Lung (tissue), 12 donors: ENCODE data around the gene NBAS. TPM values are rescaled to one million over a fixed set of nuclear protein-coding genes. Genes with fewer than 3 reads are reported as not detected.

Experiments
- ATAC-seq: fragments of 200-7000 bp; cut with Tn5 transposase; one replicate; pipeline ENCODE4 v1.9.1; 2020; ENCODE audit warnings: moderate number of reproducible peaks; ENCODE audit not compliant: insufficient read depth, low FRiP score
- DNase-seq, 3 donors: peaks; one replicate each; pipeline ENCODE4 v3.0.0-alpha.2; 2013 to 2017
- H3K27ac ChIP-seq, 2 donors: one replicate each; pipeline ENCODE4 v1.5.1; 2013; ENCODE audit warnings: mild to moderate bottlenecking in 2 of 2, moderate library complexity in 2 of 2, control low read depth in 1 of 2, inconsistent platforms in 1 of 2, low read depth in 1 of 2, low read length in 1 of 2
- H3K27me3 ChIP-seq, 3 donors: one replicate each; pipeline ENCODE4 v1.5.1; 2013; ENCODE audit warnings: low read length in 2 of 3; ENCODE audit not compliant: control insufficient read depth in 3 of 3, insufficient read depth in 3 of 3
- H3K36me3 ChIP-seq, 4 donors: one replicate each; pipeline ENCODE4 v1.5.1; 2013; ENCODE audit warnings: low read length in 4 of 4, mild to moderate bottlenecking in 1 of 4, moderate library complexity in 1 of 4; ENCODE audit not compliant: control insufficient read depth in 4 of 4, insufficient read depth in 4 of 4
- H3K4me1 ChIP-seq, 5 donors: one replicate each; pipeline ENCODE4 v1.5.1; 2013; ENCODE audit warnings: low read length in 5 of 5, mild to moderate bottlenecking in 2 of 5, moderate library complexity in 1 of 5; ENCODE audit not compliant: control insufficient read depth in 5 of 5, insufficient read depth in 5 of 5
- H3K4me3 ChIP-seq: one replicate; pipeline ENCODE4 v1.5.1; 2013; ENCODE audit warnings: mild to moderate bottlenecking, control low read depth, moderate library complexity
- H3K9ac ChIP-seq, 2 donors: one replicate each; pipeline ENCODE4 v1.5.1; 2013; ENCODE audit warnings: low read length in 2 of 2, control low read depth in 1 of 2; ENCODE audit not compliant: insufficient read depth in 1 of 2
- H3K9me3 ChIP-seq, 4 donors: one replicate each; pipeline ENCODE4 v1.5.1; 2013; ENCODE audit warnings: low read length in 3 of 4, mild to moderate bottlenecking in 1 of 4, moderate library complexity in 1 of 4; ENCODE audit not compliant: control insufficient read depth in 4 of 4, insufficient read depth in 3 of 4
- WGBS, 2 donors: extraction: QIAGEN DNeasy Blood & Tissue Kit; methylation state at CpG; one replicate each; pipeline ENCODE4 v1.1.7; 2013; 5-methylcytosine and 5-hydroxymethylcytosine counted together
- polyA plus RNA-seq, 2 donors: library from polyadenylated mRNA; stranded (reverse); fragments of 200-250 nt; gene quantifications; one replicate each; pipeline ENCODE4 v1.2.1, GENCODE V29; 2013
- total RNA-seq, 2 donors: library from RNA; depleted of rRNA in 1 of 2; stranded (reverse); fragments of >200 nt in 1 of 2; gene quantifications; one replicate each; pipeline ENCODE4 v1.2.1, GENCODE V29; 2014 to 2021
- TF ChIP-seq, protein P1 (sequence below): IDR thresholded peaks from 2 replicates; pipeline ENCODE4 v1.5.1; 2012; ENCODE audit warnings: mild to moderate bottlenecking; ENCODE audit errors: control extremely low read depth, extremely low read depth
- donor health status: control.
- donor health status: control.
- donor health status: Bipolar disorder and iron deficiency.
- donor health status: healthy.
- donor health status: DM: yes; HTN: yes; CAD: no.

Gene NBAS
- total and polyA plus RNA-seq, 4 donors: 15.6 to 61.3 (median 35.4) TPM

DNA sequence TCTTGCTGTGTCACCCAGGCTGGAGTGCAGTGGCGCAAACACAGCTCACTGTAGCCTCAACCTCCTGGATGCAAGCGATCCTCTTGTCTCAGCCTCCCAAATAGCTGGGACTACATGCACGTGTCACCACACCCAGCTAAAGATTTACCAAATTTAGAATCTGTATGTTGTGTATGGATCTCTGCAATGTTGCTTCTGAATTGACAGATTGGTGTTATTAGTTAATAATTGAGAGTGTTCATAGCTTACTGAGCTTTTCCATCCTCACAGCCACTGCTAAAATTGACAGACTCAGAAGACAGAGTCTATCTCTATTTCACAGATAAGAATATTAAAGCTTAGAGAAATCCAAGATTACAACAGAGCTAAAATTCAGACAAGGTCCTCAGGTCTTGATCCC lies 4.3 kb upstream of the NBAS start:
- Histone ChIP-seq H3K36me3 (no peaks in the 10 kb centered on the region), H3K27me3 (peaks cover 0 to 2% (median 0%) of the 10 kb centered on the region in 3 donors), H3K4me1 (peaks cover 0 to 7% (median 0%) of the 10 kb centered on the region in 5 donors), H3K9me3 (no peaks in the 10 kb centered on the region), H3K27ac (no peak overlapping the region), H3K4me3 (no peak overlapping the region), H3K9ac (no peak overlapping the region)
- TF ChIP-seq, protein P1, sequence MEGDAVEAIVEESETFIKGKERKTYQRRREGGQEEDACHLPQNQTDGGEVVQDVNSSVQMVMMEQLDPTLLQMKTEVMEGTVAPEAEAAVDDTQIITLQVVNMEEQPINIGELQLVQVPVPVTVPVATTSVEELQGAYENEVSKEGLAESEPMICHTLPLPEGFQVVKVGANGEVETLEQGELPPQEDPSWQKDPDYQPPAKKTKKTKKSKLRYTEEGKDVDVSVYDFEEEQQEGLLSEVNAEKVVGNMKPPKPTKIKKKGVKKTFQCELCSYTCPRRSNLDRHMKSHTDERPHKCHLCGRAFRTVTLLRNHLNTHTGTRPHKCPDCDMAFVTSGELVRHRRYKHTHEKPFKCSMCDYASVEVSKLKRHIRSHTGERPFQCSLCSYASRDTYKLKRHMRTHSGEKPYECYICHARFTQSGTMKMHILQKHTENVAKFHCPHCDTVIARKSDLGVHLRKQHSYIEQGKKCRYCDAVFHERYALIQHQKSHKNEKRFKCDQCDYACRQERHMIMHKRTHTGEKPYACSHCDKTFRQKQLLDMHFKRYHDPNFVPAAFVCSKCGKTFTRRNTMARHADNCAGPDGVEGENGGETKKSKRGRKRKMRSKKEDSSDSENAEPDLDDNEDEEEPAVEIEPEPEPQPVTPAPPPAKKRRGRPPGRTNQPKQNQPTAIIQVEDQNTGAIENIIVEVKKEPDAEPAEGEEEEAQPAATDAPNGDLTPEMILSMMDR: no peak
- DNase-seq (no peak), ATAC-seq (no peak)
- 86 to 88% methylated on average over 3 of the region's 3 CpGs for WGBS, 2 donors

GRCh38 chr2:15563227-15564100 lies 2.3 kb upstream of the NBAS start:
- Histone ChIP-seq H3K9ac (no peak overlapping the region), H3K9me3 (no peaks in the 10 kb centered on the region), H3K36me3 (peaks cover 0 to 2% (median 0%) of the 10 kb centered on the region in 4 donors), H3K4me1 (peaks cover 0 to 19% (median 5%) of the 10 kb centered on the region in 5 donors), H3K27me3 (peaks cover 0 to 2% (median 0%) of the 10 kb centered on the region in 3 donors), H3K4me3 (no peak overlapping the region), H3K27ac (no peak overlapping the region)
- TF ChIP-seq, protein P1: no peak
- WGBS, 2 donors: 90 to 96% methylated on average over 9 of the region's 9 CpGs
- DNase-seq: no peak
- ATAC-seq: no peak

- no peaks in the 10 kb centered on the region for H3K9me3 ChIP-seq
- peaks cover 0 to 2% (median 0%) of the 10 kb centered on the region in 4 donors for H3K36me3 ChIP-seq
- TF ChIP-seq, protein P1: no peak
- H3K4me3 ChIP-seq: no peak overlapping the region
- H3K9ac ChIP-seq: no peak overlapping the region
- no peak overlapping the region for H3K27ac ChIP-seq
- no peak for DNase-seq
- H3K4me1 ChIP-seq: peaks cover 0 to 19% (median 5%) of the 10 kb centered on the region in 5 donors
- H3K27me3 ChIP-seq: peaks cover 0 to 2% (median 0%) of the 10 kb centered on the region in 3 donors
- ATAC-seq: no peak
- 87 to 93% methylated on average over 6 of the region's 6 CpGs for WGBS, 2 donors
Observed at GRCh38 chr2:15562354-15563031, 1.4 kb upstream of the NBAS start.
